ENCODE data around the gene SMIM9.
A peak's percentile ranks its signal among the peaks of the same experiment; 100 is the strongest.

The SMIM9 gene

GRCh38 chrX:154812341-154813101, 21.9 kb downstream of the SMIM9 start:
- H3K27me3 ChIP-seq (ENCODE audit: control insufficient read depth, insufficient read depth, low read length) = no peaks in the 10 kb centered on the region
- H3K9me3 ChIP-seq (replicated peaks; ENCODE audit: low read length) = no peaks in the 10 kb centered on the region
- no peaks in the 10 kb centered on the region for H3K36me3 ChIP-seq (ENCODE audit: insufficient read depth, low read length)
- no peak overlapping the region for H3K4me2 ChIP-seq (ENCODE audit: low read length)
- H3K4me1 ChIP-seq (ENCODE audit: control insufficient read depth, insufficient read depth, low read length) = no peaks in the 10 kb centered on the region
- H3K9ac ChIP-seq (ENCODE audit: low read depth, low read length) = no peak overlapping the region
- no peak overlapping the region for H3K4me3 ChIP-seq (ENCODE audit: low read length)

- Histone ChIP-seq H3K36me3 (ENCODE audit: insufficient read depth, low read length) (no peaks in the 10 kb centered on the region), H3K4me2 (ENCODE audit: low read length) (no peak overlapping the region), H3K9ac (ENCODE audit: low read depth, low read length) (no peak overlapping the region), H3K4me1 (ENCODE audit: control insufficient read depth, insufficient read depth, low read length) (peaks cover 4% of the 10 kb centered on the region), H3K9me3 (replicated peaks; ENCODE audit: low read length) (no peaks in the 10 kb centered on the region), H3K4me3 (ENCODE audit: low read length) (no peak overlapping the region), H3K27me3 (ENCODE audit: control insufficient read depth, insufficient read depth, low read length) (no peaks in the 10 kb centered on the region)
Measured at GRCh38 chrX:154809939-154810665, 24.4 kb downstream of the SMIM9 start.

- no peaks in the 10 kb centered on the region for H3K27me3 ChIP-seq (ENCODE audit: control insufficient read depth, insufficient read depth, low read length)
- peaks cover 9% of the 10 kb centered on the region for H3K4me1 ChIP-seq (ENCODE audit: control insufficient read depth, insufficient read depth, low read length)
- H3K4me2 ChIP-seq (ENCODE audit: low read length) = no peak overlapping the region
- no peaks in the 10 kb centered on the region for H3K36me3 ChIP-seq (ENCODE audit: insufficient read depth, low read length)
- H3K9ac ChIP-seq (ENCODE audit: low read depth, low read length) = no peak overlapping the region
- H3K9me3 ChIP-seq (replicated peaks; ENCODE audit: low read length) = no peaks in the 10 kb centered on the region
- H3K4me3 ChIP-seq (ENCODE audit: low read length) = no peak overlapping the region
Measured at GRCh38 chrX:154806837-154807501, 27.5 kb downstream of the SMIM9 start.

- Histone ChIP-seq H3K27me3 (ENCODE audit: control insufficient read depth, insufficient read depth, low read length) (no peaks in the 10 kb centered on the region), H3K9me3 (replicated peaks; ENCODE audit: low read length) (no peaks in the 10 kb centered on the region), H3K4me1 (ENCODE audit: control insufficient read depth, insufficient read depth, low read length) (peaks cover 9% of the 10 kb centered on the region), H3K4me3 (ENCODE audit: low read length) (peak overlapping the region; percentile 91), H3K4me2 (ENCODE audit: low read length) (peak overlapping the region; percentile 94), H3K36me3 (ENCODE audit: insufficient read depth, low read length) (no peaks in the 10 kb centered on the region), H3K9ac (ENCODE audit: low read depth, low read length) (peak overlapping the region; percentile 73)
Measured at GRCh38 chrX:154805696-154806091, 28.8 kb downstream of the SMIM9 start.

GRCh38 chrX:154804957-154805695, 29.3 kb downstream of the SMIM9 start, which contains the start of gene MPP1:
Gene MPP1 (minus strand): TSS chrX:154805485. CDS start chrX:154805373, 112 bp downstream.
- no peaks in the 10 kb centered on the region for H3K36me3 ChIP-seq (ENCODE audit: insufficient read depth, low read length)
- H3K9ac ChIP-seq (ENCODE audit: low read depth, low read length) = peak within 1 kb of the TSS; percentile 73
- no peaks in the 10 kb centered on the region for H3K27me3 ChIP-seq (ENCODE audit: control insufficient read depth, insufficient read depth, low read length)
- no peaks in the 10 kb centered on the region for H3K9me3 ChIP-seq (replicated peaks; ENCODE audit: low read length)
- H3K4me2 ChIP-seq (ENCODE audit: low read length) = peak within 1 kb of the TSS; percentile 94
- H3K4me3 ChIP-seq (ENCODE audit: low read length) = peak within 1 kb of the TSS; percentile 91
- H3K4me1 ChIP-seq (ENCODE audit: control insufficient read depth, insufficient read depth, low read length) = peaks cover 12% of the 10 kb centered on the region

- H3K4me2 ChIP-seq (ENCODE audit: low read length) = peak overlapping the region; percentile 94
- no peaks in the 10 kb centered on the region for H3K9me3 ChIP-seq (replicated peaks; ENCODE audit: low read length)
- no peaks in the 10 kb centered on the region for H3K27me3 ChIP-seq (ENCODE audit: control insufficient read depth, insufficient read depth, low read length)
- H3K9ac ChIP-seq (ENCODE audit: low read depth, low read length) = peak overlapping the region; percentile 73
- no peaks in the 10 kb centered on the region for H3K36me3 ChIP-seq (ENCODE audit: insufficient read depth, low read length)
- peak overlapping the region; percentile 91 for H3K4me3 ChIP-seq (ENCODE audit: low read length)
- peaks cover 19% of the 10 kb centered on the region for H3K4me1 ChIP-seq (ENCODE audit: control insufficient read depth, insufficient read depth, low read length)
Measured at GRCh38 chrX:154804261-154804956, 30.1 kb downstream of the SMIM9 start.

- H3K4me2 ChIP-seq (ENCODE audit: low read length) = no peak overlapping the region
- H3K9ac ChIP-seq (ENCODE audit: low read depth, low read length) = no peak overlapping the region
- no peak overlapping the region for H3K4me3 ChIP-seq (ENCODE audit: low read length)
- H3K4me1 ChIP-seq (ENCODE audit: control insufficient read depth, insufficient read depth, low read length) = peaks cover 26% of the 10 kb centered on the region
- no peaks in the 10 kb centered on the region for H3K36me3 ChIP-seq (ENCODE audit: insufficient read depth, low read length)
- no peaks in the 10 kb centered on the region for H3K9me3 ChIP-seq (replicated peaks; ENCODE audit: low read length)
- no peaks in the 10 kb centered on the region for H3K27me3 ChIP-seq (ENCODE audit: control insufficient read depth, insufficient read depth, low read length)
Measured at GRCh38 chrX:154802947-154803346, 31.5 kb downstream of the SMIM9 start.

- H3K4me1 ChIP-seq (ENCODE audit: control insufficient read depth, insufficient read depth, low read length) = peaks cover 23% of the 10 kb centered on the region
Measured at GRCh38 chrX:154800478-154801210, 33.8 kb downstream of the SMIM9 start.

GRCh38 chrX:154799556-154800348, 34.7 kb downstream of the SMIM9 start:
- Histone ChIP-seq H3K4me2 (ENCODE audit: low read length) (peak overlapping the region; percentile 47), H3K9ac (ENCODE audit: low read depth, low read length) (no peak overlapping the region), H3K36me3 (ENCODE audit: insufficient read depth, low read length) (no peaks in the 10 kb centered on the region), H3K9me3 (replicated peaks; ENCODE audit: low read length) (no peaks in the 10 kb centered on the region), H3K4me3 (ENCODE audit: low read length) (no peak overlapping the region), H3K27me3 (ENCODE audit: control insufficient read depth, insufficient read depth, low read length) (no peaks in the 10 kb centered on the region), H3K4me1 (ENCODE audit: control insufficient read depth, insufficient read depth, low read length) (peaks cover 23% of the 10 kb centered on the region)

More at GRCh38 chrX:154800478-154801210, 33.8 kb downstream of the SMIM9 start:
- Histone ChIP-seq H3K27me3 (ENCODE audit: control insufficient read depth, insufficient read depth, low read length) (no peaks in the 10 kb centered on the region), H3K4me3 (ENCODE audit: low read length) (no peak overlapping the region), H3K36me3 (ENCODE audit: insufficient read depth, low read length) (no peaks in the 10 kb centered on the region), H3K9me3 (replicated peaks; ENCODE audit: low read length) (no peaks in the 10 kb centered on the region), H3K9ac (ENCODE audit: low read depth, low read length) (no peak overlapping the region), H3K4me2 (ENCODE audit: low read length) (no peak overlapping the region)

- no peaks in the 10 kb centered on the region for H3K36me3 ChIP-seq (ENCODE audit: insufficient read depth, low read length)
- no peak overlapping the region for H3K4me3 ChIP-seq (ENCODE audit: low read length)
- H3K4me1 ChIP-seq (ENCODE audit: control insufficient read depth, insufficient read depth, low read length) = peaks cover 18% of the 10 kb centered on the region
- no peaks in the 10 kb centered on the region for H3K27me3 ChIP-seq (ENCODE audit: control insufficient read depth, insufficient read depth, low read length)
- no peak overlapping the region for H3K9ac ChIP-seq (ENCODE audit: low read depth, low read length)
- no peaks in the 10 kb centered on the region for H3K9me3 ChIP-seq (replicated peaks; ENCODE audit: low read length)
- no peak overlapping the region for H3K4me2 ChIP-seq (ENCODE audit: low read length)
Measured at GRCh38 chrX:154797006-154797405, 37.5 kb downstream of the SMIM9 start.
